ENCODE results near the gene GARRE1.
"Not testable (repeated sequence)": the region's sequence is repeated elsewhere in the genome, so short reads cannot be mapped to it uniquely, and the experiment has no call there.

Gene GARRE1, protein sequence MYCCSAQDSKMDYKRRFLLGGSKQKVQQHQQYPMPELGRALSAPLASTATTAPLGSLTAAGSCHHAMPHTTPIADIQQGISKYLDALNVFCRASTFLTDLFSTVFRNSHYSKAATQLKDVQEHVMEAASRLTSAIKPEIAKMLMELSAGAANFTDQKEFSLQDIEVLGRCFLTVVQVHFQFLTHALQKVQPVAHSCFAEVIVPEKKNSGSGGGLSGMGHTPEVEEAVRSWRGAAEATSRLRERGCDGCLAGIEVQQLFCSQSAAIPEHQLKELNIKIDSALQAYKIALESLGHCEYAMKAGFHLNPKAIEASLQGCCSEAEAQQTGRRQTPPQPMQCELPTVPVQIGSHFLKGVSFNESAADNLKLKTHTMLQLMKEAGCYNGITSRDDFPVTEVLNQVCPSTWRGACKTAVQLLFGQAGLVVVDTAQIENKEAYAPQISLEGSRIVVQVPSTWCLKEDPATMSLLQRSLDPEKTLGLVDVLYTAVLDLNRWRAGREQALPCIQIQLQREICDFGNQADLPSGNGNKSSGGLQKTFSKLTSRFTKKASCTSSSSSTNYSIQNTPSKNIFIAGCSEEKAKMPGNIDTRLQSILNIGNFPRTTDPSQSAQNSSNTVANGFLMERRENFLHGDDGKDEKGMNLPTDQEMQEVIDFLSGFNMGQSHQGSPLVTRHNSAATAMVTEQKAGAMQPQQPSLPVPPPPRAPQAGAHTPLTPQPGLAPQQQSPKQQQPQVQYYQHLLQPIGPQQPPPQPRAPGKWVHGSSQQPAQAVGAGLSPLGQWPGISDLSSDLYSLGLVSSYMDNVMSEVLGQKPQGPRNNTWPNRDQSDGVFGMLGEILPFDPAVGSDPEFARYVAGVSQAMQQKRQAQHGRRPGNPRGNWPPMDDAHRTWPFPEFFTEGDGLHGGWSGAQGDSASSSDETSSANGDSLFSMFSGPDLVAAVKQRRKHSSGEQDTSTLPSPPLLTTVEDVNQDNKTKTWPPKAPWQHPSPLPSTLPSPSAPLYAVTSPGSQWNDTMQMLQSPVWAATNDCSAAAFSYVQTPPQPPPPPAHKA (N-terminal part only)

DNA sequence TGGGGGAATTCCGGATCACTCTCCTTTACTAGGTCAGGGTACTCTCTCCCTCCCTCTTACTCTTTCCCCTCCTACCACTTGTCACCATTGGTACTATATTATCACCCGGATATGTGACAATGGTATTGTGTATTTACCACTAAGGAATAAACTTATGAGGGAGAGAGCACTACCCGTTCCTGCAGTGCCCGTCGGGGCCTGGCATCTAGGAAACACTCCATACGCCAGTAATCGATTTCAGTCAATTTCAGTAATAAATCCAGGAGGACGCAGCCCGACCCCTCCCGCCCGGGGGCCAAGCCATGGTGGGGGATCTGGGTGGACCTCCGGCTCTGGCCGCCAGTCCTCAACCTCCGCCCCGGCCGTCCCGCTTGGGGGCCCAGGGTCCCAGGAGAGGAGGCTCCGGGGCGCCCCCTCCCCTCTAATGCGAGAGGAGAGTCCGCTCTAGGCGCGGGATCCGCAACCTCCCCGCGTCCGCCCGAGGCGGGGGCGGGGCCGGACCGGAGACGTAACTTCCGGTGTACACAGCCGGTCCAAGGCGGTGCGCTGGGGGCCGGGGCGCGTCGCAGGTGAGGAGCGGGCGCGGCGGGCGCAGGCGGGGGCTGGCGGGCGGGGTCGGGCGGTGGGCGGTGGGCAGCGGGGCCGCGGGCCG is at the start of gene GARRE1:
TSS of gene GARRE1 (plus strand) at position 509 of the 652 bp plus-strand sequence. CDS start 45,920 bp downstream, outside the sequence.
- peak; percentile 73 for DNase-seq

- DNase-seq: not testable (repeated sequence)
Measured at GRCh38 chr19:34205324-34205723, 49.0 kb upstream of the GARRE1 start.

DNA sequence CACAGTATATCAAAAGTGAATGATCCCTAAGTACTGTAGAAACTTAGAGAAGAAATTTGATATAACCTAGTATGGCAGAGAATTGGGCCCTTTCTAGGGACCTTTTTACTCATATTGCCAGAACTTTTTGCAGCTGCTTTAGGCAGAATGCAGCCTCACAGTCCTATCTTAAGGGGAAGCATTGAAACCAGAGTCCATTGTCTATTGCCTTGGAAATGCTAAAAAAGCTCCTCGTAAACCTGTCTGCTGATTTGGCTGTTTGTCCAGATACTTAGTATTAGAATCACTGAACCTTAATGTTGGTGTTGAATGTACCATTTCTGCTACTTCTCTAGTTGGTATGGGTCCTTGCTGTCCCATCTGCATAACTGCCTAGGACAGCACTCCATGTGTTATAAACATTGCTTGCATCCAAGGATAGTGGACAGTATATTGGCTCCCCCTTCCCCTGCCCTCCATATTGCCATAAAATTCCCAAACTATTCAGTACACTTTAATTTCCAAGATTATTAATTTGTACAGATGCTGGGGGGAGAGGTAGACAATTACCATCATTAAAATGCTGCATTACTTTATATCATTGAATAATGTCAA is 46.0 kb upstream of the GARRE1 start:
- DNase-seq: no peak

DNA sequence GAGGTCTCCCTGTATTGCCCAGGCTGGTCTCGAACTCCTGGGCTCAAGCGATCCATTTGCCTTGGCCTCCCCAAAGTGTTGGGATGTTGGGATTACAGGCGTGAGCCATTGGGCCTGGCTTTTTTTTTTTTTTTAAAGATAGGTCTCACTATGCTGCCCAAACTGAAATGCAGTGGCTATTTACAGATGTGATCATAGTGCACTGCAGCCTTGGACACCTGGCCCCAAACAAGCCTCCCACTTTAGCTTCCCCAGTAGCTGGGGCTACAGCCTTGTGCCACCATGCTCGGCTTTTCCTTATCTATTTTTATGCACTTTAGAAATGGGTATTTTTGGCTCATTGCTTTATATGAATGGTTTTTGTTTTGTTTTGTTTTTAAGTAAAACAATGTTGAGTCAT is 44.6 kb upstream of the GARRE1 start:
- no peak for DNase-seq

GRCh38 chr19:34213283-34213682 is 41.1 kb upstream of the GARRE1 start:
- no peak for DNase-seq

GRCh38 chr19:34214040-34214439 is 40.3 kb upstream of the GARRE1 start:
- no peak for DNase-seq

- DNase-seq: no peak
Measured at GRCh38 chr19:34215006-34215665, 39.2 kb upstream of the GARRE1 start.

DNA sequence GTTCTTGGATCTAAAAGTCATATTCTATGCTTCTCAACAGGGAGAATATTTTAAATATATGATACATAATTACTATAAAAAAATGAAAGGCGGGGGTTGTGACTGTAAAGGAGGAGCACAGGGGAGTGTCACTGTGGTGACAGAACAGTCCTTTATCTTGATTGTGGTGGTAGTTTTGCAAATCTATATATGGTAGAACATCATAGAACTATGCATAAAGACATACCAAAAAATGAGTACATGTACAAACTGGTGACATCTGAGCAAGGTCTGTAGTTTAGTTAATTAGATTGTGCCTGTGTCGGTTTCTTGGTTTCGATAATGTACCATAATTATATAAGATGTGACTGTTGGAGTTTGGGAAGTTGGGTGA is 38.7 kb upstream of the GARRE1 start:
- no peak for DNase-seq

DNA sequence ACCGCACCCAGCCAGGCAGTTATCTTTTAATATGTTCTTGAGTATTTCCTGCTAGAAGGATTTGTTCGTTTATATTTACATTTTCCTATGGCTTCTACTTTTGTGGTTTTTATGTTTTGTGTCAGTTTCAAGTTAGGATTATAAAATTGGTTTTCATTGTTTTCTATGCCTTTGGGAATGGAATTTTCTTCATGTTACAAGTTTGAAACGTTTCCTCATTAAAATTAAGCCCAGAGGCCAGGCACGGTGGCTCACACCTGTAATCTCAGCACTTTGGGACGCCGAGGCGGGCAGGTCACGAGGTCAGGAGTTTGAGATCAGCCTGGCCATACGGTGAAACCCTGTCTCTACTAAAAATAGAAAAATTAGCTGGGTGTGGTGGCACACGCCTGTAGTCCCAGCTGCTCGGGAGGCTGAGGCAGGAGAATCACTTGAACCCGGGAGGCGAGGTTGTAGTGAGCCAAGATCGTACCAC is 37.6 kb upstream of the GARRE1 start:
- not testable (repeated sequence) for DNase-seq

GRCh38 chr19:34217952-34218817 is 36.2 kb upstream of the GARRE1 start:
- peak; percentile 93 for DNase-seq

- no peak for DNase-seq
Measured at GRCh38 chr19:34218818-34219164, 35.6 kb upstream of the GARRE1 start.

- DNase-seq: peak; percentile 60
Measured at GRCh38 chr19:34220472-34221063, 33.8 kb upstream of the GARRE1 start.

DNA sequence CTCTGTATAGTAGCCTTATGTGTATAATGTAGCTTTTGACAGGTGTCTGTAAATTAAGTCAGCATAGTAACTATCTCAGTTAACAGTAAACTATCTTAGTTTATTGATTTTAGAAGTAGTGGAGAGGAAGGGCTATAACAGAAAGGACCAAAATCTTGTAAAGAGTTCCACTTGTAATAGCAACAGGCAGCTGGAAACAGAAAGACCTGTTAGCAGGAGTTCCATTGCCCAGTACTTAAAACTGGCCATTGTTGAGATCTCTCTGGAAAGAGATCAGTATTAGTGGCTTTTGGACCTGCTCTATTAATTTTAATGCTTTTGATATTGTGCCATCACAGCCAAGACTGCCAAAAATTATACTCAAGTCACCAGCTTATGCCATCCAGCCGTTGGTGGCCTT is 32.0 kb upstream of the GARRE1 start:
- DNase-seq: no peak

- DNase-seq: no peak
Measured at GRCh38 chr19:34224996-34225658, 29.2 kb upstream of the GARRE1 start.

DNA sequence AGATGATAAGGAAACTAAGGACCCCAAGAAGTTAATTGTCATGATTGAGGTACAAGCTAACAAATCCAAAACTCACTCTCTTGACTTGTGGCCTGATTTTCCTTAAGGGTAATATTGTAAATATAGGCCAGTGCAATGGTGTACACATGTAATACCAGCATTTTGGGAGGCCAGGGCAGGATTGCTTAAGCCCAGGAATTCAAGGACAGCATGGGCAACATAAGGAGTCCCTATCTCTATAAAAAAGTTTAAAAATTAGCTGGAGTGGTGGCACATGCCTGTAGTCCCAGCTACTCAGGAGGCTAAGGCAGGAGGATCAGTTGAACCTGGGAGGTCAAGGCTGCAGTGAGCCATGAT is 28.7 kb upstream of the GARRE1 start:
- no peak for DNase-seq

- DNase-seq: no peak
Measured at GRCh38 chr19:34226036-34226435, 28.3 kb upstream of the GARRE1 start.

GRCh38 chr19:34228347-34228746 is 26.0 kb upstream of the GARRE1 start:
- DNase-seq: no peak

DNA sequence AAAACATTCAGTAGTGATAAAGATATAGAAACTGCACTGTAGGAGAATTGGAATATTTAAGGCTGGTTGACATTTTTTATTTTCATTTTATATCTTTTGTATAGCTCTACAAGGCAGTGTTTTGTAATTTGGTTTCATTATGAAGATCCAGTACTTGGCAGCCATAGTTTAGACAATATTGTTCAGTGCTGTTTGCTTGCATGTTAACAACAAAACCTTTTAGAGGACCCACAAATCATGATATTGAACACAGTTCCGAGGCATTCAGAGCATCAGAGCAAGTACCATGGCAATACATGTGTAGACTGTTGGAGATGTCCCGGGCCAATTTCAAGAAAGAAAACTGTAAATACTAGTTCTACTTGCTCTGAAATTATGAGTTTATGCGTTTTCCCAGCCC is 25.6 kb upstream of the GARRE1 start:
- no peak for DNase-seq

GRCh38 chr19:34229721-34230120 is 24.6 kb upstream of the GARRE1 start:
- no peak for DNase-seq

DNA sequence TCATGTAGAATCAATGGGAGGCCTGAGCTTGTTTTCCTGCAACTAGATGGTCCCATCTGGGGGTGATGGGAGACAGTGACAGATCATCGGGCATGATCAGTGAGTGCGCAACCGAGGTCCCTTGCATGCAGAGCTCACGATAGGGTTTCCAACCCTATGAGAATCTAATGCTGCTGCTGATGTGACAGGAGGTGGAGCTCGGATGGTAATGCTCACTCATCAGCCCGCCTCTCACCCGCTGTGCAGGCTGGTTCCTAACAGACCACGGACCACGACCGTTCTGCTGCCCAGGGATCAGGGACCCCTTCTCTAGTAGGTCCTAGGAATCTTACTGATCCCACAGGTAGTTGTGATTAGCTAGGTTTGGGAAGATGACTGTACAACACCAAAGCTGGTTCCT is 23.5 kb upstream of the GARRE1 start:
- no peak for DNase-seq
